IMR-90 (cell line): ENCODE results near the gene CDCA7. TPM values are rescaled to one million over a fixed set of nuclear protein-coding genes. Genes with fewer than 3 reads are reported as not detected.
"Not testable (repeated sequence)": the region's sequence is repeated elsewhere in the genome, so short reads cannot be mapped to it uniquely, and the experiment has no call there.

Experiments
- ATAC-seq: fragments of 200-7000 bp; cut with Tn5 transposase; 2 replicates; pipeline ENCODE4 v1.9.1; 2020; ENCODE audit warnings: low read depth, mild to moderate bottlenecking, moderate library complexity
- BruUV-seq: library from RNA; stranded (reverse); fragments of 400-500 nt; replicated peaks from 2 replicates; lab custom pipeline; 2021; lab: Mats Ljungman, UMichigan
- CTCF ChIA-PET: fragments of 300-600 bp; formaldehyde crosslinking; extraction: SDS; loops from one replicate; lab custom pipeline; 2021; ENCODE audit warnings: antibody characterized with exemption; lab: Yijun Ruan, JAX
- POLR2A ChIA-PET: fragments of 300-600 bp; sonication (Branson Sonifier 250); formaldehyde crosslinking; loops from one replicate; lab custom pipeline; 2022; ENCODE audit warnings: antibody characterized with exemption; ENCODE audit not compliant: unreplicated experiment; lab: Charles Lee
- DNase-seq: peaks from one replicate; pipeline ENCODE4 v3.0.0; 2013
- H2AFZ ChIP-seq: replicated peaks from 2 replicates; pipeline ENCODE3; 2013; ENCODE audit warnings: low read length, mild to moderate bottlenecking; ENCODE audit not compliant: poor library complexity
- H2AK5ac ChIP-seq: 2 replicates; pipeline ENCODE4 v1.6.1; 2013; ENCODE audit warnings: low read depth, low read length, inconsistent platforms
- H2AK9ac ChIP-seq: replicated peaks from 2 replicates; pipeline ENCODE3; 2013; ENCODE audit warnings: mild to moderate bottlenecking, low read depth, low read length, moderate library complexity; ENCODE audit not compliant: poor library complexity
- H2BK120ac ChIP-seq: 2 replicates; pipeline ENCODE4 v1.6.1; 2013; ENCODE audit warnings: low read depth, low read length, inconsistent platforms
- H2BK15ac ChIP-seq: 3 replicates; pipeline ENCODE4 v1.6.1; 2013; ENCODE audit warnings: low read depth, low read length, inconsistent platforms
- H2BK20ac ChIP-seq: 2 replicates; pipeline ENCODE4 v1.6.1; 2013; ENCODE audit warnings: low read depth, mild to moderate bottlenecking, inconsistent platforms, low read length, moderate library complexity
- H2BK5ac ChIP-seq: 2 replicates; pipeline ENCODE4 v1.6.1; 2013; ENCODE audit warnings: mild to moderate bottlenecking, low read depth, low read length, inconsistent platforms; ENCODE audit not compliant: poor library complexity, severe bottlenecking
- H3K14ac ChIP-seq: replicated peaks from 2 replicates; pipeline ENCODE4 v1.6.1; 2013; ENCODE audit warnings: low read depth, low read length, inconsistent platforms
- H3K18ac ChIP-seq: 2 replicates; pipeline ENCODE4 v1.6.1; 2013; ENCODE audit warnings: low read depth, low read length, control low read depth
- H3K23ac ChIP-seq: 2 replicates; pipeline ENCODE4 v1.6.1; 2013; ENCODE audit warnings: low read depth, low read length, inconsistent platforms
- H3K27ac ChIP-seq: 2 replicates; pipeline ENCODE4 v1.5.1; 2013; ENCODE audit warnings: mild to moderate bottlenecking, control low read depth, low read length; ENCODE audit not compliant: insufficient read depth
- H3K27me3 ChIP-seq: 2 replicates; pipeline ENCODE4 v1.6.1; 2013; ENCODE audit warnings: low read length; ENCODE audit not compliant: control insufficient read depth, insufficient read depth
- H3K36me3 ChIP-seq: 2 replicates; pipeline ENCODE4 v1.6.1; 2013; ENCODE audit warnings: low read length, mixed read lengths; ENCODE audit not compliant: control insufficient read depth, insufficient read depth
- H3K4ac ChIP-seq: 2 replicates; pipeline ENCODE4 v1.6.1; 2013; ENCODE audit warnings: low read depth, low read length, inconsistent platforms
- H3K4me1 ChIP-seq: 2 replicates; pipeline ENCODE4 v1.6.1; 2013; ENCODE audit warnings: low read length, mixed read lengths; ENCODE audit not compliant: control insufficient read depth, insufficient read depth
- H3K4me2 ChIP-seq: 2 replicates; pipeline ENCODE4 v1.6.1; 2013; ENCODE audit warnings: low read depth, mild to moderate bottlenecking, control low read depth, low read length, moderate library complexity
- H3K4me3 ChIP-seq: 2 replicates; pipeline ENCODE4 v1.5.1; 2013; ENCODE audit warnings: low read depth, mild to moderate bottlenecking, control low read depth, low read length, moderate library complexity; ENCODE audit not compliant: insufficient read depth
- H3K56ac ChIP-seq: 2 replicates; pipeline ENCODE4 v1.6.1; 2013; ENCODE audit warnings: low read length, inconsistent platforms; ENCODE audit not compliant: insufficient read depth; ENCODE audit errors: extremely low read depth
- H3K79me1 ChIP-seq, 2 experiments: 2 replicates each; pipeline ENCODE4 v1.6.1; 2013; ENCODE audit warnings: low read length in 2 of 2, inconsistent platforms in 1 of 2, low read depth in 1 of 2
- H3K9ac ChIP-seq: 2 replicates; pipeline ENCODE4 v1.6.1; 2013; ENCODE audit warnings: low read depth, low read length, control low read depth
- H3K9me1 ChIP-seq: 2 replicates; pipeline ENCODE4 v1.6.1; 2013; ENCODE audit warnings: low read length, inconsistent platforms; ENCODE audit not compliant: insufficient read depth
- H3K9me3 ChIP-seq: 2 replicates; pipeline ENCODE4 v1.6.1; 2013; ENCODE audit warnings: low read length; ENCODE audit not compliant: control insufficient read depth, insufficient read depth
- H4K20me1 ChIP-seq: 2 replicates; pipeline ENCODE4 v1.6.1; 2013; ENCODE audit warnings: low read length, inconsistent platforms; ENCODE audit not compliant: insufficient read depth
- H4K5ac ChIP-seq: 2 replicates; pipeline ENCODE4 v1.6.1; 2013; ENCODE audit warnings: mild to moderate bottlenecking, low read depth, low read length, control low read depth
- H4K8ac ChIP-seq, 2 experiments: 2 replicates each; pipeline ENCODE4 v1.6.1; 2013; ENCODE audit warnings: low read depth in 2 of 2, low read length in 2 of 2, control low read depth in 1 of 2, inconsistent platforms in 1 of 2
- H4K91ac ChIP-seq: 2 replicates; pipeline ENCODE4 v1.6.1; 2013; ENCODE audit warnings: low read depth, low read length, inconsistent platforms; ENCODE audit not compliant: insufficient read depth
- WGBS, 2 experiments: methylation state at CpG; one replicate each; pipeline versions ENCODE4 v1.1.5 to v1.1.7; 2013; ENCODE audit warnings: missing lambda C conversion rate in 2 of 2; ENCODE audit not compliant: insufficient read length in 1 of 2; ENCODE audit errors: extremely low coverage in 2 of 2; 5-methylcytosine and 5-hydroxymethylcytosine counted together
- dilution Hi-C: fragments of 300-500 bp; cut with HindIII; formaldehyde crosslinking; loops from one replicate; pipeline ENCODE4 v1.14.3; 2018; ENCODE audit warnings: low sequenced_read_pairs; ENCODE audit not compliant: unreplicated experiment
- in situ Hi-C: fragments of 300-500 bp; cut with MboI; formaldehyde crosslinking; loops from 3 replicates; pipeline ENCODE4 v1.14.3; 2019; ENCODE audit warnings: low sequenced_read_pairs, inconsistent platforms, mixed read lengths
- intact Hi-C: fragments of 100-400 bp; cut with micrococcal nuclease; formaldehyde crosslinking; loops from 2 replicates; pipeline ENCODE4 v1.10.0; 2022
- polyA plus RNA-seq, 3 experiments: library from polyadenylated mRNA; depleted of rRNA; stranded (reverse); fragments of >200 nt; gene quantifications; 2 replicates each; pipeline ENCODE4 v1.2.3, GENCODE V29; 2012; ENCODE audit warnings: low replicate concordance in 1 of 3
- total RNA-seq: library from RNA; depleted of rRNA; stranded (reverse); fragments of >200 nt; gene quantifications from 2 replicates; pipeline ENCODE4 v1.2.3, GENCODE V29; 2012

Gene CDCA7
- total and polyA plus RNA-seq, 2 of the 4 experiments (the other 2 are of a cell fraction), result 12.0 to 18.7 TPM

- H4K5ac ChIP-seq, H2AFZ ChIP-seq, H3K4ac ChIP-seq, H3K4me3 ChIP-seq, H2AK9ac ChIP-seq, H3K23ac ChIP-seq, H4K20me1 ChIP-seq, H2AK5ac ChIP-seq, H3K9ac ChIP-seq, ATAC-seq, H3K9me3 ChIP-seq, H4K8ac ChIP-seq, H3K9me1 ChIP-seq, H3K27ac ChIP-seq, BruUV-seq, H3K27me3 ChIP-seq, H3K18ac ChIP-seq, DNase-seq, H2BK5ac ChIP-seq, H3K4me2 ChIP-seq, H3K56ac ChIP-seq, H3K79me1 ChIP-seq, POLR2A ChIA-PET, H2BK15ac ChIP-seq, in situ Hi-C loops, H3K36me3 ChIP-seq, H2BK120ac ChIP-seq, H3K4me1 ChIP-seq, H3K14ac ChIP-seq, H2BK20ac ChIP-seq, H4K91ac ChIP-seq, intact Hi-C loops, CTCF ChIA-PET, dilution Hi-C loops: not testable (repeated sequence)
- no CpG with 5 or more reads among the region's 3 CpGs for WGBS, 2 experiments
Measured at GRCh38 chr2:173333003-173333402, 21.7 kb upstream of the CDCA7 start.
